ENCODE results near the gene CTR9. TPM values are rescaled to one million over a fixed set of nuclear protein-coding genes. Genes with fewer than 3 reads are reported as not detected.

CTR9 gene
- total RNA-seq, 1 donor from 2014 or later, result 21.3 TPM

DNA sequence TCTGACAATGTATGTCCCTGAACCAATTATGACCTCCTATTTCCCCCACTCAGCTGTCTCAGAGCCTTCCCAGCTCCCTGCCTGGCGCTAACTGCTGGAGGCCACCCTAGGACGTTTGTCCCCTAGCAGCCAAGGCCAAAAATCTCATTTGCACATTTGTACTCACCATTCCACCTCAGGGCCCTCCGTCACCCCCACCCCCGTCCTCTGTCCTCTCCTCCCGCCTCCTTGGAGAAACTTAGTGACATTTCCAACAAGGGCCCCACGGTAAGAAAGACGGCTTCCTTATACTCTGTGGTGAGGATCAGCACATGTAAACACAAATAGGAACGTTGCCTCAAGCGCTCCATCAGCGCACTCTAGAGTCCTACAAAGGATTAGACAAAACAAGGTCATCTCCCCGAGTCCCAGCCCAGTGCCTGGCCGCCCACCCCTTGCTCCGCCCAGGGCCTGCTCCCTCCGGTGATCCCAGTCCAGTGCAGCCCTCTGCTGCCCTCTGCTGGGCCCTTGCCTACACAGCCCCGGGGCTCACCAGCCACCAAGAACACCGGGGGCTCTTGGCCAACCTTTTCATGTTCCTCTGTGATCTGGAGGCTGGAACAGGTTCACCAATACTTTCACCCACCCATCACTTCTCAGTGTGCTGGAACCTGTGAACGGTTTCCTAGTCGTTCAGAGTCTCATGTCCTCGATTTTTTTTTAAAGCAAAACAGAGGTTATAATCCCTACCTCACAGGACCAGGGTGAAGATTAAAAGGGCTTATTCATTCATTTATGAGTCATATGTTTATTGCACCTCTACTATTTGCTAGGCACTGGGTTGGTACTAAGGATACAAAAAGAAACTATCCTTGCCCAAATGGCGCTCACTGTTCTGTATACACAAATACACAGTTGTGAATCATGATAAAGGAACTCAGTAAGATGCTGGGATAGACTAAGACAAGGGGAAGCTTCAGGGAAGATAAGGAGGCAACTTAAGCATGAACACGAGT lies 15.3 kb upstream of the CTR9 start:
- intact Hi-C loops (cut with DNase I), result loop anchor here (2.0 to 10.0 kb wide), 4 partner anchors 108 to 329 kb away; partner anchors contain the start of gene RNF141
- DNase-seq, result peak; percentile 97
- ATAC-seq (ENCODE audit: poor library complexity), result peak; percentile 100

DNA sequence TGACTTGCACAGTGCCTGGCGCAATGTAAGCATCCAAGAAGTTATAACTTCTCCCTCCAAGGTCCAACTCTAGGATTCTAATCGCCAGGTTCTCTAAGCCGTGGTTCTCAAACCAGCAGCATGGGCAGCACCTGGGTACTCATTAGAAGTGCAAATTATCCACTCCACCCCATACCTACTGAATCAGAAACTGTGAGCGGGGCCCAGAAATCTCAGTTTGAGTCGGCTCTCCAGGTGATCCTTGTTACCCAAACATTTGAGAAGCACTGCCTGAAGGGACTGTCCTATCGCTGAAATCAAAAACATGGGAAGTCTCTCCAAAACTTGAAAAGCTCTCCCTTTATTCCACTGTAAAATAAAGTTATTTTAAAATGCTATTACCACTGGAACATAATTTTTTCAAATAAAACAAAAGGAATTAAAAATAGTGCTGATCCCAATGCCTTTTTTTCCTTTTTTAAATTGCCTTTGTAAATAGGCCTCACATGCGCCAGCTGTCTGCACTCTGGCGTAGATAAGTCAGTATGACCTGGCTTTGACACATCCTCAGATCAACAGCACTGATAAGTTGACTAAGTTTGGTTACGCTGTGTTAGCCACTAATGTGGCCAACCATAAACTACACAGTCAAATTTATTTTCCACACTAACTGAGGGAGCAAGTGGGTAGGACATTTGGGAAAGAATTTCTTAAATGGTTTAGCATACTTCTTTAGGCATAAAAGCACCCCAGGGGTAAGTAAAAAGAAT lies 8.4 kb upstream of the CTR9 start:
- ATAC-seq (ENCODE audit: poor library complexity) (no peak), DNase-seq (no peak)
- intact Hi-C loops (cut with DNase I), result no loop called here

DNA sequence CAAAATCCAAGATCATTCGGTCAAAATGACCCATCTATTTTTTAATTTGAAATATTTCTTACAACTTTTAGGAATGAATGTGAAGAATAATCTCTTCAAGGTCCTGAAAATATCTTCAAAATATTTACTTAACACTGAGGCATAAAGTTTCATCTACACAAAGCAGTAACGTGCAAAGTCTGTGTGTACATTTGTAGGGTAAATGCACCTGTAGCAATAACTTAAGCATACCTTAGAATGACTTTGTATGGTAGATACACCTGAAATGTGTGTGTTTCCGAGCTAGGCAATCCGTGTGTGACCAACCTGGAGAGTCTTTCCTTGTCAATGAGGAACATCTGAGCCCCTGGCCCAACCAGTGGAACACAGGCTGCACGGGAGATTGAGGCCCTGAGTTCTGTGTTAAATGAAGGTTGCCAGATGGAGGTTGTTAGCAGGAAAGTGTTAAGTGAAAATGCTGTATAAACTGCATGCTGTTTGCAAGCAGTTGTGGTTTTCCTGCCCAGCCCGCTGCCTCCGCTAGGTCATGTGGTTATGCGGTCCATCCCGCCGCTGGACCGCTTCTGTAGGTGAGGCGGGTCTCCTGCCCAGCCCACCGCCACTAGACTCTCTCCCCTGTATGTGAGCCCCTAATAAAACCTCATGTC lies 7.6 kb upstream of the CTR9 start:
- intact Hi-C loops (cut with DNase I), result no loop called here
- DNase-seq (peak; percentile 50), ATAC-seq (ENCODE audit: poor library complexity) (no peak)

DNA sequence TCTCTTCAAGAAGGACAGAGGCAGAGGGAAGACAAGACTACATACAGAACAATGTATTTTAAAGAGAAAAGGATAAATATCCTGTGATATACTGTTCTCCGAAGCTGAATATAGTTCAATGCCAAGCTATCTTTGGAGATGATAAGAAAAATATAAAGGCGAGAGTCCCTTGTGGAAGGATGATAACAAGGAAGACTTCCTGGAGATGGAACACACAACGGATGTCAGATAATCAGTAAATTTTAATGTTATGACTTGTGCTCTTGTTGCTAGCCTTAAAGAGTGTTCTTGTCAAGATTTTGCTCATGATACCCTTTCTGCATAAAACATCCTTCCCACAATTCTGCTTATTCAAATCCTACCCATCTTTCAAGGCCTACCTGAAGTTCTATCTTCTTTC lies 6.8 kb upstream of the CTR9 start:
- ATAC-seq (ENCODE audit: poor library complexity) (no peak), DNase-seq (no peak)
- intact Hi-C loops (cut with DNase I), result no loop called here

DNA sequence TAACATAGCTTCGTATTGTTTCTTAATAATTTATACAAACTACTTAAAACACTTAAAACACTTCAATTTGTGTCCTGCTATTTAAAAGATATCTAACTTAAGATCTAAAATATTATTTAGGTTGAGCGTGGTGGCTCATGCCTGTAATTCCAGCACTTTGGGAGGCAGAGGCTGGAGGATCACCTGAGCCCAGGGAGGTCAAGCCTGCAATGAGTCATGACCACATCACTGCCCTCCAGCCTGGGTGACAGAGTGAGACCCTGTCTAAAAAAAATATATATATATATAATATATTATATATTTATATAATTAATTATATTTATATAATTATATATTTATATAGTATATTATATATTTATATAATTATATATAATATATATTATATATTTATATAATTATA lies 4.2 kb upstream of the CTR9 start:
- intact Hi-C loops (cut with DNase I), result no loop called here
- ATAC-seq (ENCODE audit: poor library complexity), result no peak
- no peak for DNase-seq

DNA sequence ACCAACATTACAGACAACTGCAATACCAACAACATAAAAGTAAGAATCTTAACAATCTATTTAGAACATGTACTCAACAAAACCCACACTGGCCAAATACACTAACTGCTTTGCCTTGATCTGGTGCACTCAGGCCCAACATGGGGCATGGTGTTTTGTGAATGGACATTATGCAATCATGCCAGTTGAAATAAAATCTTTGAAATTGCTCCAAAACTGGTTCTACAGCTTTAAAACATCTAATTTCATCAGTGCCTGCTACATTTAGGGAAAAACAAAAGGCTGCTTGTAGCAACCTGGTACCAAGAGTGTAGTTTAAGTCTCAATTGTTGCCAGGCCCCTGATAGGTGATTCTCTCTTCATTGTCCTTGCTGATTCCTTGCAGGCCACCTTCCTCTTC lies 3.3 kb upstream of the CTR9 start:
- ATAC-seq (ENCODE audit: poor library complexity), result no peak
- no peak for DNase-seq
- intact Hi-C loops (cut with DNase I), result no loop called here

DNA sequence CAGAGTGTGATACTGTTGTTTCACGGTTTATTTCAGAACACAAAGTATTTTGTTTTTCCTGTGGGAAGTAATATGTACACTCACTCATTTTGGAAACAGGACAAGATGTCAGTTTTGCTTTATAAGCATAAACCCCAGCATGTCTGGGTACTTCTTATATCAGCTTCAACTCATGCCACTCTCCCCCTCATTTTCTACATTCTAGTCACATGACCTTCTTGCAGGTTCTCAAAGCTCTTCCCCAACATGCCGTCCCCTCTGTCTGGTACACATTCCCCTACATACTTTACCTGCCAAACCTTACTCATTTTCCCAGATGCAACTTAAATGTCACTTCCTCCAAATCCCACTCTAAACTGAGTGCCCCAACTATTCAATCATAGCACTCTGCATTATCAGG lies 1.6 kb upstream of the CTR9 start:
- intact Hi-C loops (cut with DNase I), result no loop called here
- DNase-seq (no peak), ATAC-seq (ENCODE audit: poor library complexity) (no peak)

DNA sequence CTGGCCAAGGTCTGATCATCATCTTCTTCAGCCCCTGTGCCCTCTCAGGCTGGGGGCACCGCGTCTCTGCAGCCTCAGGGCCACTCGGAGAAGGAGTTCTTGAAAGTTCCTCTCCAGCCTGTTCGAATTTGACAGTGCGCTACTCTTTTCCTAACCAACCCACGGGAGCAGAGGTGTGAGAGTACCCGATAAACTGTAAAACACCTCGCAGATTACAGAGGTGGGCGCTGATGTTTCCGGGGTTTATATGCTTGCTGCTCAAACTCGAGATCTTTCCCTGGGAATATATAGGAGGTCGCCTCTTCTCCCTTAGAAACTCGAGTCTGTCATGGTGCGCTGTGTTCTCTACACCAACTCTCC lies 515 bp downstream of the CTR9 start:
- ATAC-seq (ENCODE audit: poor library complexity), result peak; percentile 30
- intact Hi-C loops (cut with DNase I), result no loop called here
- no peak for DNase-seq

DNA sequence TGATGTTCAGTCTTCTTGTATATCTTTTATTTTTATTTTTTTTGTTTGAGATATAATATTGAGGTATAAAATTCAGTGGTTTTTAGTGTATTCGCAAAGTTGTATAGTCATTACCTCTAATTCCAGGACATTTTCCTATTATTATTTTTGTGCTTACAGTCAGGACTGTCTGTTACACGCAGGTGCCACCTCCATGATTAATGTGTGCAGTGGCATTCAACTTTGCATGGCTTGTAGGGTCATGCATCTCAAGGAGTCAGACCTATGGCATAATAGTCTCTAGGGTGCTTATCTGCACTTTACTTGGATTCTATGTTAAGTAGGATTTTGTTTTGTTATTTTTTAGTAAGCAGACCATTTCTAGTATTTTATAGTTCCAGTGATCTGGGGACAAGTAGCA lies 1.0 kb downstream of the CTR9 start:
- ATAC-seq (ENCODE audit: poor library complexity) (no peak), DNase-seq (no peak)
- intact Hi-C loops (cut with DNase I), result no loop called here

DNA sequence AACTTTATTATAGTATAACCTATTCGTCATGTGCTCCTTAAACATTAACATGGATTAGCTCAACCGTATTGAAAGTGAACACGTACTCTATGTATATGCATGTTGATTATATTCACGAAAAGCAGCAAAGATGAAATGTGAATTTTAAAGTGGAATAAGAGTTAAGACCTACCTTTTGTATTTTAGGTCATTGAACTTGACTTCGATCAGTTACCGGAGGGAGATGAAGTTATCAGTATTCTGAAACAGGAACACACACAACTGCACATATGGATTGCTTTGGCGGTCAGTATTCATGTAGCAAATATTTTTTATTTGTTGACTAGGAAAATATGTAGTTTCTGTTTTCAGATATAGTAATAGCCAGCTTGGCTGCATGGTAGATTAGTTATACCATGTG lies 1.4 kb downstream of the CTR9 start:
- DNase-seq (no peak), ATAC-seq (ENCODE audit: poor library complexity) (no peak)
- intact Hi-C loops (cut with DNase I), result no loop called here

DNA sequence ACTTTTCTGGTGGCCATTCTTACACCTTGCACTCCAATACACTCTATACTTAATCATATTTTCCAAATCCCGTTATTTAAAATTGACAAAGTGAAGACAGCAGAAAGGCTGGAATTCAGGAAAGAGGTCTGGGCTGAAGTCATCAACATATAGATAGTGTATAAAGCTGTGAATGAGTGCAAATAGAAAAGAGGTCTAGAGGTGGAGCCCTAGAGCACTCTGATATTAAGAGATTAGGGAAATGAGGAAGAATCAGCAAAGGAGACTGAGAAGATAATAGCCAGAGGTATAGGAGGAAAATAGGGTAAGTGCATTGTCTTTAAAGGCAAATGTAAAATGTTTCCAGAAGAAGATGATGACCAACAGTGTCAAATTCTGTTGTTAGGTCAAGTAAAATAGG lies 7.9 kb downstream of the CTR9 start:
- intact Hi-C loops (cut with DNase I), result no loop called here
- no peak for ATAC-seq (ENCODE audit: poor library complexity)
- DNase-seq, result no peak

DNA sequence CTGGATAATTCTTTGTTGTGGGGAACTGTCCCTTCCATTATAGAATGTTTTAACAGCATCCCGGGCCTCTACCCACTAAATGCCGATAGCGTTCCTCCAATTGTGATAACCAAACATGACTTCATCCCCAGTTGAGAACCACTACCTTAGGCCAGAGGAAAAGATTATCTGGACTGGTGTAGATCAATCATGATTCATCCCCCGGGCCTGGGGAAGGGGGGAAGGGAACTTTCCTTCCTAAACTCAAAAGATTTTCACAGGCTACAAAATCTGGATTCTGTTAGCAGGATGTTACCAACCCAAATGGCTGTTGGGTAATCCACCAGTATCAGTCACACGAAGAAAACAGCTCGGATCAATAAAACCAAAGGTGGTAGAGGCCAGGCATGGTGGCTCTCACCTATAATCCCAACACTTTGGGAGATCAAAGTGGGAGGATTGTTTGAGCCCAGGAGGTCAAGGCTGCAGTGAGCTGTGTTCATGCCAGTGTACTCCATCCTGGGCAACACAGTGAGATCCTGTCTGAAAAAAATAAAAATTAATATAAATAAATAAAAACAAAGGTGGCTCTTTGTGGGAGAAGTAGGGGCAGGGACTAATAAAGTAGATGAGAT lies 10.1 kb downstream of the CTR9 start:
- DNase-seq (no peak), ATAC-seq (ENCODE audit: poor library complexity) (no peak)
- intact Hi-C loops (cut with DNase I), result no loop called here

DNA sequence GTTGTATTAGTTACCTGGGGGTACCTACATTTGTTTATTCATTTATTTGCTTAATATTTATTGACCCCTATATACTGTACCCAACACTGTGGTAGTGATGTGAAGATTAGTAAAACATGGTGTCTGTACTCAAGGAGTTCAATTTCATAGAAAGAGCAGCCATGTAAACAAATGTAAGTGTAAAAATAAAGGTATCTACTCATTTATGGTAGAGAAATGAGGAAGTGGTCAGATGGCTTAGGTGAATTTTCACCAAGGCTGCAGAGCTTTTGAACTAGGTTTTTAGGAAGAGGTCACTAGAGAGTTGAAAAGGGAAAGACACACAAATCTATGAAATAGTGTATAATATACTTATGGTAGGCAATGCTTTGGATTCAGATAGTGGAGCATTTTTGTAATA lies 11.1 kb downstream of the CTR9 start:
- DNase-seq (no peak), ATAC-seq (ENCODE audit: poor library complexity) (no peak)
- intact Hi-C loops (cut with DNase I), result no loop called here

DNA sequence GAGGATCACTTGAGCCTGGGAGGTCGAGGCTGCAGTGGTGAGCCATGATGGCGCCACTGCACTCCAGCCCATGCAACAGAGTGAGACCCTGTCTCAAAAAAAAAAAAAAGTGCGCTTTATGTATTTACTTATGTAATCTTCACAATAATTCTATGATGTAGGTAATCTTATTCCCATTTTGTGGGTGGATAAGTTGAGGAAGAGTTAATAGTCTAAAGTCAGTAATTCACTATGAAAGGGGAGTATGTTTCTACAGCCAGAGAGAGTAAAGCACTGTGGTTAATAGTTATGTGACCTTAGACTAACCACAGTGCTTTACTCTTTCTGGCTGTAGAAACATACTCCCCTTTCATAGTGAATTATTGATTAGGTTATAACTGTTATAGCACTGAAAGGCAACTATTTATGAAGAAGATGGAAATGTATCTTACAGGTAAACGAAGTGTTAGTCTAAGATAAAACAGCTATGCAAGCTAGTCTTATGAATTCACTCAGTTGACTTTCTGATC lies 11.9 kb downstream of the CTR9 start:
- ATAC-seq (ENCODE audit: poor library complexity), result no peak
- DNase-seq, result no peak
- intact Hi-C loops (cut with DNase I), result no loop called here

DNA sequence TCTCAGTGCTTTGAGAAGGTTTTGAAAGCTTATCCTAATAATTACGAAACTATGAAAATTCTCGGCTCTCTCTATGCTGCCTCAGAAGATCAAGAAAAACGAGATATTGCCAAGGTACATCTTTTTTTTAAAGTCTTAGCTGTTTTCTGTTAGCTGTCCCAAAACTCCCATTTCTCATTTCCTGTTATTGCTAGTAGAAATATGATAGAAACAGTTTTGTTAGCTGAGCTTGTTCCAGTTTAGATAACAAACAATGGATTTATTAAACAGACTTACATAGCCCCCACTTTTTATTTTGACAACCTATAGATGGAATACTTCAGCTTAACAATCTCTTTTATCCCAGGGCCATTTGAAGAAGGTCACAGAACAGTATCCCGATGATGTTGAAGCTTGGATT lies 12.7 kb downstream of the CTR9 start:
- intact Hi-C loops (cut with DNase I), result no loop called here
- DNase-seq, result no peak
- ATAC-seq (ENCODE audit: poor library complexity), result no peak

DNA sequence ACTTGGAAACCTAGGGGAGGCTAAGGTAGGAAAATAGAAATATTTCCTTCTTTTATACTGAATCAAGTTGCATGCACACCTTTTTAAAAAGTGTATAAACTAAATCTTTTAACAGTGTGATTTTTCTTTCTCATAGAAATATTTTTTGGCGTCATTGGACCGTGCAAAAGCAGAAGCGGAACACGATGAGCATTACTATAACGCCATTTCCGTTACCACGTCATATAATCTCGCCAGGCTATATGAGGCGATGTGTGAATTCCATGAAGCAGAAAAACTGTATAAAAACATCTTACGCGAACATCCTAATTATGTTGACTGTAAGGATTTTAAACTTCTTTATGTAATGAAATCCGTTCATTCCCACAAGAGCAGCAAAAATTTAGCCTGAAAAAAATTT lies 13.4 kb downstream of the CTR9 start:
- ATAC-seq (ENCODE audit: poor library complexity) (no peak), DNase-seq (no peak)
- intact Hi-C loops (cut with DNase I), result no loop called here

DNA sequence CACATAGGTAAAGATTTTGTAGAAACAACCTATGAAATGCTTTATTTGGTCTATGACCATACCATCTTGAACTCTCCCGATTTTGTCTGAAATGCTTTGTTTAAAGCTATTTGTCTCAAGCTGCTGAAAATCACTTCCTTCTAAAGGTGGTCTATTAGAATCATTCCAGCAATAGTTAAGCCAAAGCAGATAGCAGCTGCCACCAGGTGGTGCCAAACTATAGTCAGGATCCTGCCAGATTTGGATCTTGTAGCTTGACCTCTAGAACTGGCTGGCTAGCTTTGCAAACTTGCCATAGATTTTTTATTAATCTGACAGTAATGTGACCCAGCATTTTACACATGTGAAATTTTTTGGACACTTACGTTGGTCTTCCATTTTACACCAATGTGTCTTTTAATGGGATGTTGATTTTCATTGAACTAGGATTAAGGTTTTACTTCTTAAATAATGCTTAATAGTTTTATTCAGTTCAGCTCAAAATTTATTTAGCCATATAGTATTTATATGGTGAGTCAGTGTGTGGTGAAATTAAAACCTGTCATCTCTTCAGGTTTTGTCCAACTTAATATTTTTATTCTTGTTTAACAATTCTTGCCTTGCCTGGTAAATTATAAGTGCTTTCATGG lies 19.7 kb downstream of the CTR9 start:
- DNase-seq, result peak; percentile 60
- peak; percentile 79 for ATAC-seq (ENCODE audit: poor library complexity)
- intact Hi-C loops (cut with DNase I), result no loop called here

DNA sequence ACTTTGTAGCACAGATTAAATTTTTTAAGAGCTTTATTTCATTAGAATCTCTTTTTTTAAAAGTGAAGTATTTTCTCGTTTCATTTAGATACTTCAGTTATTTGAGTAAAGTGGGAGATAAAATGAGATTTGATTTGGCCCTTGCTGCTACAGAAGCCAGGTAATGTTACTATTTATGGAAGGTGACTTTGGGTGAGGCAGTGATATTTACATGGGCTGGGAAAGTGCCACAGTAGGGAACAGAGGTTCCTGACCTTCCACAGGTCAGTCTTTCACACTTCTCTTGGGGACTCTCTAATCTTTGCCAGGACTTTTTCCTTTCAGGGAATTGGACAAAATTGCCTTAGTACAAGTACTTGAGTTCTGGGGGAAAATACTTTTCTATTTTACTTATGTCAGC lies 20.4 kb downstream of the CTR9 start:
- intact Hi-C loops (cut with DNase I), result no loop called here
- DNase-seq (no peak), ATAC-seq (ENCODE audit: poor library complexity) (peak; percentile 89)

DNA sequence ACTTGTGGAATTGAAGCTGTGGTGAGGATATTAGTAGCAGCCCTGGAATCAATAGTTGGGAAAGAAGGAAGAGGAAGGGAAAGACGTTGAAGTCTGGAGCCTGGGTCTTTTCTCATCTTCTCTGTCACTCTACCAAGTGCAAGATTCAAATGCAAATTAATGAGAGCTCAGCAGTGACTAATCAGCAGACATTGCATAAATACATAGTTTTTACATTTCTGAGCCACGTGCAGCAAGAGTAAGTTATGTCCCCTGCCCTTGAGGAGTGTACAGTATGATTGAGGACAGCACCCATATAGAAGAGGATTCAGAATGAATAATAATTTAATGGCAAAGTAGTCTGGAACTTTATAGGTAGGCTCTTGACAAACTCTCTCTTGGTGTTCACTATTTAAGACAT lies 23.8 kb downstream of the CTR9 start:
- intact Hi-C loops (cut with DNase I), result no loop called here
- ATAC-seq (ENCODE audit: poor library complexity) (no peak), DNase-seq (no peak)

All from Right ventricle myocardium superior (tissue), 1 donor.